Islet precursor cell (in vitro differentiated cells): ENCODE data around the gene TIGD1.

Source experiments
- DNase-seq: peaks from one replicate; pipeline ENCODE4 v3.0.0-alpha.2; 2018

The TIGD1 gene

GRCh38 chr2:232521959-232522622 is 28.3 kb downstream of the TIGD1 start:
- DNase-seq: no peak

GRCh38 chr2:232521098-232521497 is 29.3 kb downstream of the TIGD1 start:
- DNase-seq: no peak

- no peak for DNase-seq
These were observed 29.9 kb downstream of the TIGD1 start for GRCh38 chr2:232520489-232520888.

GRCh38 chr2:232519581-232520438 is 30.5 kb downstream of the TIGD1 start, which contains the start of gene PRSS56:
Gene PRSS56 (plus strand): TSS chr2:232520388. CDS start chr2:232520599, 211 bp downstream.
- no peak for DNase-seq

- peak; percentile 73 for DNase-seq
These were observed 31.5 kb downstream of the TIGD1 start for GRCh38 chr2:232518844-232519243.

DNA sequence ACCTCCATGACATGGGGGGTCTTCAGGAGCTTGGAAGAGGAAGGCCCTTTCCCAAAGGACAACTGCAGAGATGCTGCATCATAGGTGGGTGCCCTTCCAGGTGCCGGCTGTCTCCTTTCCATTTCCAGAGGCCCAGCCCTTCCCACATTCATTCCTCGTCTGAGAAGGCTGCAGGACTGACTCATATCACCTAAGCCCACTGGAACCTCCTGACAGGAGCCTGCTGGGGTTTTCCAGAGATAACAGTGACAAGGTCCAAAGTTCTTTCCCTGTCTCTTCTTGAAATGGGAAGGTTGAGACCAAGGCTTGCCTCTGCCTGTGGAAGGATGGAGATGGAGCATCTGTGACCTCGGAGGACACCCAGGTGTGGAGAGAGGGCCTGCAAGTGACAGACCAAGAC is 33.8 kb downstream of the TIGD1 start:
- DNase-seq: no peak

DNA sequence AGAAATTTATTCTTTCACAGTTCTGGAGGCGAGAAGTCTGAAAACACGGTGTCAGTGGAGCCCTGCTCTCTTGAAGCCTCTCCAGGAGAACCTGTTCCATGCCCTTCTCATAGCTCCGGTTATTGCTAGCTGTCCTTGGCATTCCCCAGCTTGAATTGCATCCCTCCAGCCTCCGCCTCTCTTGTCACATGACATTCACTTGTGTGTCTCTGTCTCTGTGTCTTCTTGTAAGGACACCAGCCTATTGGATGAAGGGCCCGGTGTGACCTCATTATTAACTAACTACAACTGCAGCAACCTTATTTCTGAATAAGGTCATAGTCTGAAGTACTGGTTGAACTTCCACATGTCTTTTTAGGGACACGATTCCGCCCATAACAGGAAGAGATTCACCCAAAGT is 34.7 kb downstream of the TIGD1 start:
- no peak for DNase-seq

GRCh38 chr2:232513353-232513752 is 37.0 kb downstream of the TIGD1 start:
- DNase-seq: no peak

- no peak for DNase-seq
These were observed 37.8 kb downstream of the TIGD1 start for GRCh38 chr2:232512602-232513001.

DNA sequence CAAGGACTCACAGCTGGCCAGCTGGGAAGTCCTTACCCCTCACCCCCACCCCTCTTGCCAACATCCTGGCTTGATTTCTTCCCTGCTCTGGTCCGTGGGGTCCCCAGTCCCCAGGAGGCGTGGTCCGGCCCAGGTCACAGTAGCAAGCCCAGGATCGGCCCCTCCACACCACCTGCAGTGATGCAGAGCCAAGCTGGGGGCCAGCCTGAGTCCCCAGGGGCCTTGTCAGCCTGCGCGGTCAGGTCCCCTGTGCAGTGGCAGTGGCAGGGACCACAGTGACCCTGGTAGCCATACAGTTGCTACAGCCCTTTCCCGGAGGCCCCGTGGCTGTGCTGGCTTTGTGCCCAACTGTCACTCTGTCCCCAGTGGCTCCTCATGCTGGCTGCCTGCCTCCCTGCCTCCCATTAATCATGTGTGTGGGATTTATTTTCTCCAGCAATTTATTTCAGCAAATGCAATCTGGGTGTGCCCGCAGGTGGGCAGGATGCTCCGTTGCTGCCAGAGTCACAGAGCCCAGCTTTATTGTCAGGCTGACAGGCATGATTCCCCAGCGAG is 38.9 kb downstream of the TIGD1 start:
- DNase-seq: no peak

GRCh38 chr2:232508251-232508650 is 42.1 kb downstream of the TIGD1 start:
- no peak for DNase-seq

GRCh38 chr2:232506709-232507108 is 43.6 kb downstream of the TIGD1 start:
- no peak for DNase-seq

GRCh38 chr2:232505856-232506255 is 44.5 kb downstream of the TIGD1 start:
- no peak for DNase-seq

- DNase-seq: no peak
These were observed 45.9 kb downstream of the TIGD1 start for GRCh38 chr2:232504438-232504837.

GRCh38 chr2:232503809-232504323 is 46.5 kb downstream of the TIGD1 start:
- no peak for DNase-seq

DNA sequence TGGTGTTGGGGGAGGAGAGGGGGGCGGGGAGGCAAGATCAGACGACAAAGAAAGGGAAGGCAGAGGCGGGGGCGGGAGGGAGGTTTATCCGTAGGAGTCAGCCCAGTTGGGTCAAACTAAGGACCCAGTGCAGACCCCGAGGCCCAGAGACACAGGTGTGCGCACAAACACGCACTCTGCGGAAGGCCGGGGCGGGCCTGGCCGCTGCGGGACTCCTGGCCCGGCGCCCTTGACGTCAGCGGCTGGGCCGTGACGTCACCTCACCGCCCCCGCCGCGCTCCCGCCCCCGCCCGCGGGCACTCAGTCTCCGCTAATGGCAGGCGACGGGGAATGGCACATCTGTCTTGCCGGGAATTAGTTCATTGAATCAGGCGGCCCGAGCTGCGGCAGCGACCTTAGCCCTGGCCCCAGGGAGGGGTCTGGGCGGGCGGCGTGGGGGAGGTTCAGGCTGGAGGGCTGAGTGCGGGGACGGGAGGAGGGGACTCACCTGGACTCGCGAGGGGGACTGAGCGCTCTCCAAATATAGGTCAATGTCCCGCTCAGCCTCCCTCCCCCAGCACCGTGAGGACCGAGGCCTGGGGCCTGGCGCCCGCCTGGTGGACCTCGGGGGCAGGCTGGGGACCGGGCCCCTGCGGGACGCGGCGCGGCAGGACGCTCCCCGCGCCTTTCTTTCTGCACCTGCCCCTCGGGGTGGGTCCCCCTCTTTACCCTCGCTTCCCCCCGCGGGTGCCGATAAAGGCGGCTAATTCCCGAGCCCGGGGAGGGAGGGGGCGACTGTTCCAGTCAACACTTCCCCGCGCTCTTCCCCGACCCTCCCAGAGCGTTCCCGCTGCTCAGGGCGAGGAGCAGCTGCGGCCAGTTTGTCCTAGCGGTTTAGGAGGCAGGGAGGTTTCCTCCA is 47.2 kb downstream of the TIGD1 start:
- peak; percentile 79 for DNase-seq

DNA sequence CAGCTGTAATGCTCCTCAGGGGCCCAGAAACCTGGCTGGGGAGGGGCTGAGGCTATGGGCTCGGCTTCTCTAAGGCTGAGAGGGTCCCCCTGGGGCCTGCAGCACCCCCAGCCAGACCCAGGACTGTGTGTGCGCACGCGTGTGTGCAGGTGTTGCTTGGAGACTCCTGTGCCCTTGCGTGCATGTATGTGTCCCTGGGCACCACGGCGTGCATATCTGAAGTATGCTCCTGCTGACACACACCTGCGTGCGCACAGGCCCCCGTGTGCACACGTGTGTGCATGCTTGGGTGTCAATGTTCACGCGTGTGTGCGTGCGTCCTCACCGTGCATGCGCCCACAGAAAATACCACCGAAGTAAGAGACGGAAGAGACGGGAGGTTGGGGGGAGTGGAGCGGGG is 47.8 kb downstream of the TIGD1 start:
- no peak for DNase-seq

DNA sequence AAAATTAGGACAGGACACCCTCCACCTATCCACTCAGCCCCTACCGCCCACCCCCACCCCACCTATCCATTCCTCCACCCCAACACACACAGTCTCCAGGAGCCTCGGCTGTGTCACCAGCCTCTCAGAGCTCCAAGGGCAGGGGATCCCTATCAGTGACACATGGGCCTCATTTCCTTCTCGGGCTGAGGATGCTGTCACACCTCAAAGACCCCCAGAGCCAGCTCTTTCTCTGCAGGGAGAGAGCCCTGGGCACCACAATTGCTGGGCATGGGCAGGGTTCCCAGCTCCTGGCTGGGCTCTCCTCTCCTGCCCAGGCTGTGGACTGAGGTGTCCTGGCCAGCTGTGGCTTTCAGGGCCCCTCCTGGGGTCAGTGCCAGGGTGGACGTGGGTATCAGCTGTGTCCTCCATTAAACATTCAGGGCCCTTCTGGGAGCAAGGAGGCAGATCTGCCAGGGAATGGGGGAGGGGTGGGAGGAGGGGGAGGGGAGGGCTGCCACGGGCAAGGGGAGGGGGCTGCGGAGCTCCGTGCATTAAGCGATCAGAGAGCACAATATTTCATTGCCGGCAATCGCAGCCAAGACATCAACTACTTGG is 48.5 kb downstream of the TIGD1 start:
- no peak for DNase-seq

GRCh38 chr2:232501331-232501771 is 49.0 kb downstream of the TIGD1 start:
- no peak for DNase-seq

GRCh38 chr2:232498452-232498851 is 51.9 kb downstream of the TIGD1 start:
- DNase-seq: no peak
